GM18520 (cell line): ENCODE results near the gene ATP11A.

Experiments used
- ATAC-seq: cut with Tn5 transposase; IDR thresholded peaks from one replicate; pipeline ENCODE4 v1.9.1; 2021; ENCODE audit not compliant: unreplicated experiment

The ATP11A gene

DNA sequence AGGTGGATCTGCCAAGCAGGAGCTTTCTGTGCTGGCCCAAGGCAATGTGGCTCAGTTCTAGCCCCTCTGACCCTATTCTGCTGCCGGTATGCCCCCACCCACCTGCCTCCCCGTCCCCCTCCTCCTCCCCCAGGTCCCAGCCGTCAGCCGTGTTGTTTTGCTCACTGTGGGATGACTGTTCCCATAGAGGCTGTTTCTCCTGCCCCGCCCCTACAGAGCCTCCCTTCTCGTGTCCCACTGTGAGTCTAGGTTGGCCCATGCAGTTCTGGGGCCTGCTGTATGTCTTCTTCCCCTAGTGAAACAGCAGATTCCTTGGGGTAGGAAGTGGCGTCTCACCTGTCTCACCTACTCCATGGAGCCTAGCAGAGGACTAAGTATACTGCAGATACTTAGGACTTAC is 48.8 kb downstream of the ATP11A start:
- ATAC-seq: no peak

DNA sequence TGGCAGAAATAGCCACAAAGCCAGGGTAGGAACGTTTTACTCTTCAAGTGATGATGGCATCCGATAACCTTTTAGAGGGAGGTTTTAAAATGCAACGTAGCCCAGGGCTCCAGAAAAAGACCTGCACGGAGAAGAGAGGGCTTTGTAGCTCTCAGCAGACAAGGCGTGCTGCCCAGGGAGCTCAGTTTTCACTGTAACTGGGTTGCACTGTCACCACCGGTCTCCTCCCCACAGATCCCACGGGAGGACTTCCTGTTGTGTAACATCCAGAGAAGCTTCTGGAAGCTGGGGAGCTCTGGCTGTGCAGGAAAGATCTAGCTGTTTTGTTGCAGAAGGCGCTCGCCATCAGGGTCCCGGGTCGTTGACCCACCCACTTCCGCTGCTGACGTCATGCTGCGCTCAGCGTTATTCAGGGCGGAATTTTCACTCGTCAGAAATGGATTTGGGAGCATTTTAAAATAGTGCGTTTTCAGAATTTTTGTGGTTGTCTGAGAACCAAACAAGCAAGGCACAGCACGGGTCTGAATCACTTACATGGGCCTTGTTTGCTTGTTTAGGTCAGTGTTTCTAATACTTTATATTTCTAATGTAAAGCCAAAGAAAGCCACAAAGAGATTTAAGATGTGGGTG is 50.8 kb downstream of the ATP11A start:
- no peak for ATAC-seq

DNA sequence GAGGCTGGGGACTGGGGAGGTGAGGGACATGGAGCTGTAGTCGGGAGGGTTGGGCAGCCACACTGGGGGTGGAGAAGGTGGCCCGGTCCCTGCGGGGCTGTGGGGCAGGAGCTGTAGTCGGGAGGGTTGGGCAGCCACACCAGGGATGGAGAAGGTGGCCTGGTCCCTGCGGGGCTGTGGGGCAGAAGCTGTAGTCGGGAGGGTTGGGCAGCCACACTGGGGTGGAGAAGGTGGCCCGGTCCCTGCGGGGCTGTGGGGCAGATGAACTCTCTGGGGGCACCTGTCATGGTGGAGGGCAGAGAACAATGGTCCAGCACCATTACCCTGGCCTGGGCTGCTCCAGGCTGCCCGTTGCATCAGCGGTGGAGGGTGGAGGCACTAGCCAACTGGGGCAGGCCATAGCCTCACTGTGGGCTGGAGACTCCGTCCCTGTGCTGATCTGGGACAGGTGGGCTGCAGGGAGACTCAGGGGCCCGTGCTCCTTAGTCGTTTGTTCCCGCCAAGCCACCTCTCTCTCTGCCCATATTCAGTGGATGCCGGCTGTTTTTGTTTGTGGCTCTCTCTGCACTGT is 51.4 kb downstream of the ATP11A start:
- no peak for ATAC-seq

GRCh38 chr13:112741835-112742570 is 52.2 kb downstream of the ATP11A start:
- ATAC-seq: no peak

DNA sequence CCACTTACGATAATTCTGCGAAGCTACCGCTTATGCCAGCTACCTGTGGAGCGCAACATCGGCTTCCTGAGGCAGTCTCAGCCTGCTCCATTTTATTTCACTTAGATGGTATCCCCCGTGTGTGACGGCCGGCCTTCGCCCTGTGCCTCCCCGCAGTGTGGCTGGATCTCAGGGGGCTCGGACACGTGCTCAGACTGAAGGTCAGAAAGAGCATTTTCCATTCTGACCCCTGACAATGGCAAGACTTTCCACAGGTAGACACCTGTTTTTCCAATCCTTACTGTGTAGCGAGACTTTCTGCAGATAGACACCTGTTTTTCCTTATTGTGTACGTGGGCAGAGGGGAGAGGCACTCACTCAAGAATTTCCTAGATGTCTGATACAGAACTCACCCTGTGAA is 52.7 kb downstream of the ATP11A start:
- no peak for ATAC-seq

DNA sequence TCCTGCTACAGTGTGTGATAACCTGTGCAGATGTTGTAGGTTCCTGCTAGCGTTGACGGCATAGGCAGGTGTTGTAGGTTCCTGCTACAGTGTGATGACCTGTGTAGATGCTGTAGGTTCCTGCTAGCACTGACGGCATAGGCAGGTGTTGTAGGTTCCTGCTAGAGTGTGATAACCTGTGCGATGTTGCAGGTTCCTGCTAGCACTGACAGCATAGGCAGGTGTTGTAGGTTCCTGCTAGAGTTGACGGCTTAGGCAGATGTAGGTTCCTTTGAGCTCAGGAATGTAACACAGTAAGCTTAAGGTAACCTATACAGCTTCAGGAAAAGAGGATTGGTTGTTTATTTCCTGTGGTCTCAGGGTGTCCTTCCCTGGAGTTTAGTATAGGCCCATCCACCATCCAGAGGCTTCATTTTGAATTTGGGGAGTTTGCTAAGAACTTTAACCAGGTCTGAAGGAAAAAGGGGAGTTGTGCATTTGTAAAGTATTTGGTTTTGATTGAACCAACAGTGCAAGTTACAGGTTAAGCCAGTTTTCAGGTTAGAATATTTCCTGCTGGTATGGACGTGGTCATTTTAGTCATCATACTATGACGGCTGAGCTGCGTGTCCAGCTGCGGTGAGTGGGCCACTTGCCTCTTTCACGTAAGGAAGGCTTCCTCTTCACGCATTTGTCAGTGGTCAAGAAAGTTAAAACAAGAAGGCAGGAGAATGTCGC is 53.8 kb downstream of the ATP11A start:
- ATAC-seq: no peak

GRCh38 chr13:112744168-112745021 is 54.6 kb downstream of the ATP11A start:
- ATAC-seq: no peak

- no peak for ATAC-seq
These were observed 56.2 kb downstream of the ATP11A start for GRCh38 chr13:112746044-112746443.

GRCh38 chr13:112747256-112747655 is 57.4 kb downstream of the ATP11A start:
- no peak for ATAC-seq

GRCh38 chr13:112748947-112749735 is 59.3 kb downstream of the ATP11A start:
- ATAC-seq: no peak

DNA sequence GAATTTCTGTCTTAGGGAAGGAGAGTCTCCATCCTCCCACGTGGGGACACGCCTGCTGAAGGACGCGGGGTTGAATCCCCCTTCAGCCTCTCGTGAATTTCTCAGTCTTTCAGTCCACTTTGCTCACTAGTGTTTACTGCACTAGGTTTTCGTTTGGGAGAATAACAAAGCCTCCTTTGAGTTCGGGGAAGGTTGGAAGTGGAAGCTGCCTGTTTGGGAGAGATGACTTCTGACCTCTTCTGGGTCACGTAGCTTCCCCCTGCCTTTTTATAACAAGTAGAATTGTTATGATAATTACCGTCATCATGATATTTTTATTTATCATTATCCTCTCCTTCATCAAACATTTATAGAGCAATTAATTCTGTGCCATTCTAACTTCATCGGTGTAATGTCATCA is 60.7 kb downstream of the ATP11A start:
- no peak for ATAC-seq

GRCh38 chr13:112751617-112752016 is 61.8 kb downstream of the ATP11A start:
- no peak for ATAC-seq

DNA sequence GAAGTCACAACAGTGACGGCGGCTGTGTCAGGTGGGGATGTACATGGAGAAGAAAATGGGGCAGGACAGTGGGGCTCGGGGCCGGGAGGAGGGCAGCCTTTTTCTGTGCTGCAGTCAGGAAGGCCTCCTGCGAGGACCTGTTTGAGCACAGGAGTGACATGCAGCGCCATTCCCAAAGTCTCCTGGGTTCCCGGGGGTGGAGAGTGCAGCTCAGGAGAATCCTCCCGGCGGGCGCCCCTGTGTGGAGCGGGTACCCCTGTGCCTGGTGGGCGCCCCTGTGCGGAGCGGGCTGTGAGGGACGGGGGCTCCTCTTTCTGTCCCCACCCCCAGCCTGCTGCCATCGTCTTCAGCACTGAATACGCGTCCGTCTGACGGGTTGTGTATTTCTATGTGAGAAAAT is 62.4 kb downstream of the ATP11A start:
- ATAC-seq: no peak

- no peak for ATAC-seq
These were observed 63.1 kb downstream of the ATP11A start for GRCh38 chr13:112752711-112753541.

DNA sequence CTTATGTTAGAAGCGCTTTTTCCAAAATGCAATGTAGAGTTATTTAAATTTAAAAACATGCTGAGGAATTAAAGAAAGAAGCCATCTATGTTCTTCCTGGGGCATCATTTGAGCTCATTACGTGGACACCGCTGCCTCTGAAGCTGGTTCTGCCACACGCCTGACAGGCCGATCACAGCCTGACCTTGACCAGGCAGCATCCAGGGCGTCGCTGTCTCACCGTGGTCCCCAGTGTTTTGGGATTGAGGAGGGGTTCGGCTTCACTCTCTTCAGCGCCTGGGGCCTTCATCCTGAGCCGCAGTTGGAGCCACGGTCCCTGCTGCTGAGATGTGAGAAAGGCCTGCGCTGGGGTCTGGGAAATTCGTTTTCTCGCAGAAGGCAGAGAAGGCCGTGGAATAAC is 64.0 kb downstream of the ATP11A start:
- ATAC-seq: no peak

- ATAC-seq: no peak
These were observed 64.6 kb downstream of the ATP11A start for GRCh38 chr13:112754281-112755025.

GRCh38 chr13:112755331-112755730 is 65.5 kb downstream of the ATP11A start:
- no peak for ATAC-seq

GRCh38 chr13:112756081-112756480 is 66.2 kb downstream of the ATP11A start:
- no peak for ATAC-seq
